Uterus (tissue), 2 donors: ENCODE measurements around the gene AUTS2.

Experiments
- CTCF ChIP-seq, 4 experiments: fragments of 200-600 bp in 2 of 4; fragments of 450-650 bp in 2 of 4; sonication (generic) in 2 of 4; IDR thresholded peaks; one replicate each; pipeline ENCODE4 v1.5.1; 2016 to 2019; ENCODE audit warnings: antibody characterized with exemption in 4 of 4, mild to moderate bottlenecking in 2 of 4, moderate library complexity in 1 of 4
- POLR2A ChIP-seq, 2 donors: fragments of 450-650 bp; IDR thresholded peaks; one replicate each; pipeline ENCODE4 v1.6.1; 2016; ENCODE audit warnings: antibody characterized with exemption in 2 of 2, mild to moderate bottlenecking in 1 of 2, moderate library complexity in 1 of 2

GRCh38 chr7:69762821-69763352 is 164.6 kb downstream of the AUTS2 start:
- TF ChIP-seq CTCF (IDR thresholded peaks at IDR 0.05) (no peak), POLR2A (IDR thresholded peaks at IDR 0.05) (no peak)
